ENCODE data around the gene PKIB.
"Not testable (repeated sequence)": the region's sequence is repeated elsewhere in the genome, so short reads cannot be mapped to it uniquely, and the experiment has no call there.

Gene PKIB

DNA sequence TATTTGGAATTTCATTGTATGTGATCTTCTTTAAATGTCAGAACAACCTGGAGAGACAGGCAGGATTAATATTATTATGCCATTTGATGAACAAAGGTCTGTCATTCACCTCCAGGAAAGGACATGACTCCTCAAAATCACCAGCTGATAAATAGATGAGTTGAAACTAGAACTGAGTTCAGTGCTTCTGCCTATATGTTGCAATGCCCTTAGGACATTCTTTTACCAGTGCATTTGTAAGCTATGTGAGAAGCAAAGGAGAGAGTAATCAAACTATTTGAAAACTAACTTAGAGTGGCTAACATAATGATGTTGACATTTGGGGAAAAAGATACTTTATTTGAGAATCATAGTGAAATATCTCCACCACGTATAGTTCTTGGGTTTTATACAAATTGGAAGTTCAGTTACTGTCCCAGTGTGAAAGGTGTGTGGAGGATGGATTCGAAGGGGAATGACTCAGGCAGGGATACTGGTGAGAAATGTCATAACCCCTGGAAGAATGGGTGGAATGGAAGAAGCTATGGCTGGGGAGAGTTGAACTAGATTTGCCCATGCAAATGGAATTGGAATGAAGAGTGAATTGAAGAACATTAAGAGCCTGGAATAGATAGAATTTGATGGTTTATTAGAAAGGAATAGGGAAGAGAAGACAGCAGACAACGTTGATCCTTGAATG, 21.5 kb downstream of the PKIB start:
- Histone ChIP-seq H3K4me1 (ENCODE audit: insufficient read depth, low read length) (no peaks in the 10 kb centered on the region), H3K36me3 (ENCODE audit: insufficient read depth, low read length) (peaks cover 3% of the 10 kb centered on the region; the same call in 1 of the 2 replicates), H3K9ac (ENCODE audit: low read depth, low read length) (no peak overlapping the region), H3K9me3 (ENCODE audit: control insufficient read depth, insufficient read depth, low read length) (no peaks in the 10 kb centered on the region)

- Histone ChIP-seq H3K9ac (ENCODE audit: low read depth, low read length) (no peak overlapping the region), H3K9me3 (ENCODE audit: control insufficient read depth, insufficient read depth, low read length) (no peaks in the 10 kb centered on the region), H3K4me1 (ENCODE audit: insufficient read depth, low read length) (no peaks in the 10 kb centered on the region), H3K36me3 (ENCODE audit: insufficient read depth, low read length) (no peaks in the 10 kb centered on the region)
Measured at GRCh38 chr6:122640366-122640765, 30.2 kb downstream of the PKIB start.

- Histone ChIP-seq H3K36me3 (ENCODE audit: insufficient read depth, low read length) (no peaks in the 10 kb centered on the region), H3K4me1 (ENCODE audit: insufficient read depth, low read length) (no peaks in the 10 kb centered on the region), H3K9ac (ENCODE audit: low read depth, low read length) (no peak overlapping the region)
Measured at GRCh38 chr6:122641819-122642218, 31.6 kb downstream of the PKIB start.

GRCh38 chr6:122642604-122643003, 32.4 kb downstream of the PKIB start:
- not testable (repeated sequence) for H3K9me3 ChIP-seq (ENCODE audit: control insufficient read depth, insufficient read depth, low read length); H3K9ac ChIP-seq (ENCODE audit: low read depth, low read length)

More at GRCh38 chr6:122641819-122642218, 31.6 kb downstream of the PKIB start:
- H3K9me3 ChIP-seq (ENCODE audit: control insufficient read depth, insufficient read depth, low read length) = no peaks in the 10 kb centered on the region

DNA sequence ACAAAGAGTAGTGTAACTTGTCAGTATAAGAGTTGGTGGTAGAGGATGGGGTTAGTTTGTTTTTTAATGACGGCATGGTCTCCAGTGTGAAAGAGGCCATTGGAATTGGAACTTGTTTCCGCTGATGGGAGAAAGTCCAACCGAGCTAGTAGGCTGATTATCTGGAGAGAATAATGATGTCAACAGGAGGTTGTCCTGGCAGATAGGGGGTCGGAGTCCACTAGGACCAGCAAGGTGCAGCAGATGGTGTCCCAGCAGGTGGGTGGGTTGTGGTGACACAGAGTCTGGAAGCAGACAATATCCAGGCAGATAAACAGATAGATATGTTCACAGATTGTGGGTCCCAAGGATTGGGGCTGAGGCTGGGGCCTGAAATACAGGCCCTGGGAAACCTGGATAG, 35.1 kb downstream of the PKIB start:
- Histone ChIP-seq H3K36me3 (ENCODE audit: insufficient read depth, low read length) (no peaks in the 10 kb centered on the region), H3K4me1 (ENCODE audit: insufficient read depth, low read length) (no peaks in the 10 kb centered on the region), H3K9ac (ENCODE audit: low read depth, low read length) (no peak overlapping the region), H3K9me3 (ENCODE audit: control insufficient read depth, insufficient read depth, low read length) (no peaks in the 10 kb centered on the region)

More at GRCh38 chr6:122642604-122643003, 32.4 kb downstream of the PKIB start:
- H3K36me3 ChIP-seq (ENCODE audit: insufficient read depth, low read length); H3K4me1 ChIP-seq (ENCODE audit: insufficient read depth, low read length): not testable (repeated sequence)

DNA sequence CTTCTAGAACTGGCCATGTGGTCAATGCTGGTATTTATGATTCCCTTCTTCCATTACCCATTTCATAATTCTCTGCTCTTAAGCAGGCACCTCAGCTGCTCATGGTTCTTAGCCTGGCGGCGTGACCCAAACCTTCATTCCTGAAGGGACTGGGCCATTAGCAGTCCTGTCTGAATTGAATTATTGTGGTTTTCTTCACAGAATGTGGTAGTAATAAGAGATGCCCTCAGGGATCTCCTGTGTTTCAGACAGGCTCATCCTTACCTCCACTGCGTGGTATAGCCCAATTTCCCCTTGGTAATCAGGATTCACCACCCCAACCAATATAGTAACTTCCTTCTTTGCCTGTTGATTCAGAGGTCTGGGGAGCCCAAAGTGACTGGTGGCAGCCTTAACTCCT, 37.6 kb downstream of the PKIB start:
- Histone ChIP-seq H3K36me3 (ENCODE audit: insufficient read depth, low read length) (no peaks in the 10 kb centered on the region), H3K4me1 (ENCODE audit: insufficient read depth, low read length) (no peaks in the 10 kb centered on the region), H3K9me3 (ENCODE audit: control insufficient read depth, insufficient read depth, low read length) (no peaks in the 10 kb centered on the region), H3K9ac (ENCODE audit: low read depth, low read length) (no peak overlapping the region)

- Histone ChIP-seq H3K9me3 (ENCODE audit: control insufficient read depth, insufficient read depth, low read length) (no peaks in the 10 kb centered on the region), H3K9ac (ENCODE audit: low read depth, low read length) (no peak overlapping the region), H3K4me1 (ENCODE audit: insufficient read depth, low read length) (no peaks in the 10 kb centered on the region), H3K36me3 (ENCODE audit: insufficient read depth, low read length) (no peaks in the 10 kb centered on the region)
Measured at GRCh38 chr6:122648726-122649125, 38.5 kb downstream of the PKIB start.

DNA sequence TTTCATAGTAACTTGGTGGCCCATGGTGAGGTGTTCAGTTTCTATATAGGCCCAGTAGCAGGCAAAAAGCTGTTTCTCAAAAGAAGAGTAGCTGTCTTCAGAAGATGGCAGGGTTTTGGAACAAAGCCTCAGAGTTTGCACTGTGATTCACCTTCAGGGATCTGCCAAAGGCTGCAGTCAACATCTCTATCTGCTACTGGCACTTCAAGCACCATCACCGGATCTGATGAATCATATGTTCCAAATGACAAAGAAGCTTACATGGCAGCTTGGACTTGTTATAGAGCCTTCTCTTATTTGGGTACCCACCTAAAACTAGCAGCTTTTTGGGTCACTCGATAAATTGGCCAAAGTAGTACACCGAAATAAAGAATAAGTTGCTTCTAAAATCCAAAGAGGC, 39.5 kb downstream of the PKIB start:
- Histone ChIP-seq H3K4me1 (ENCODE audit: insufficient read depth, low read length) (no peaks in the 10 kb centered on the region), H3K9ac (ENCODE audit: low read depth, low read length) (no peak overlapping the region), H3K36me3 (ENCODE audit: insufficient read depth, low read length) (no peaks in the 10 kb centered on the region), H3K9me3 (ENCODE audit: control insufficient read depth, insufficient read depth, low read length) (no peaks in the 10 kb centered on the region)

- no peaks in the 10 kb centered on the region for H3K4me1 ChIP-seq (ENCODE audit: insufficient read depth, low read length)
- H3K9ac ChIP-seq (ENCODE audit: low read depth, low read length) = no peak overlapping the region
- H3K36me3 ChIP-seq (ENCODE audit: insufficient read depth, low read length) = no peaks in the 10 kb centered on the region
- H3K9me3 ChIP-seq (ENCODE audit: control insufficient read depth, insufficient read depth, low read length) = no peaks in the 10 kb centered on the region
Measured at GRCh38 chr6:122650403-122650802, 40.2 kb downstream of the PKIB start.

- Histone ChIP-seq H3K9ac (ENCODE audit: low read depth, low read length) (no peak overlapping the region), H3K36me3 (ENCODE audit: insufficient read depth, low read length) (no peaks in the 10 kb centered on the region), H3K4me1 (ENCODE audit: insufficient read depth, low read length) (no peaks in the 10 kb centered on the region), H3K9me3 (ENCODE audit: control insufficient read depth, insufficient read depth, low read length) (no peaks in the 10 kb centered on the region)
Measured at GRCh38 chr6:122651031-122651430, 40.8 kb downstream of the PKIB start.

DNA sequence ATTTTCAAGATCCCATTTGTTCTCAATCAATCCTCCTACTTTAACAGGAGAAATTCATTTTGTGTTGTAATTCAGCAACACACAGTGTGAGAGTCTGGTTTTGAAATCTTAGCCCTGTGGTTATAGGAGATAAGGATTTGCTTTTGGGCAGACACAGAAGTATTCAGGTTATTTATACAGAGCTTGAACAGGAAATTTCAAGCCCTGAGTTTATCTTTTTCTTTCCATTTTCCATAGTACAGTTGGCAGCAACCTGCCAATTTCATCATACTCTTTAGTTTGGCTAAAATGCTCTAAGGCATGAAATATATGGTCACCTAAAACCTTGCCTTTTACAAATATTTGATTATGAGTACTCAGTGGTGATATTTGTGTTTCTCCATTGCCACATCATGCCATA, 41.4 kb downstream of the PKIB start:
- Histone ChIP-seq H3K9me3 (ENCODE audit: control insufficient read depth, insufficient read depth, low read length) (no peaks in the 10 kb centered on the region), H3K36me3 (ENCODE audit: insufficient read depth, low read length) (no peaks in the 10 kb centered on the region), H3K4me1 (ENCODE audit: insufficient read depth, low read length) (no peaks in the 10 kb centered on the region), H3K9ac (ENCODE audit: low read depth, low read length) (no peak overlapping the region)

- Histone ChIP-seq H3K9ac (ENCODE audit: low read depth, low read length) (no peak overlapping the region), H3K9me3 (ENCODE audit: control insufficient read depth, insufficient read depth, low read length) (no peaks in the 10 kb centered on the region), H3K4me1 (ENCODE audit: insufficient read depth, low read length) (no peaks in the 10 kb centered on the region), H3K36me3 (ENCODE audit: insufficient read depth, low read length) (no peaks in the 10 kb centered on the region)
Measured at GRCh38 chr6:122652431-122652830, 42.2 kb downstream of the PKIB start.

- Histone ChIP-seq H3K36me3 (ENCODE audit: insufficient read depth, low read length) (no peaks in the 10 kb centered on the region), H3K9ac (ENCODE audit: low read depth, low read length) (no peak overlapping the region), H3K4me1 (ENCODE audit: insufficient read depth, low read length) (no peaks in the 10 kb centered on the region), H3K9me3 (ENCODE audit: control insufficient read depth, insufficient read depth, low read length) (no peaks in the 10 kb centered on the region)
Measured at GRCh38 chr6:122653094-122653493, 42.9 kb downstream of the PKIB start.

DNA sequence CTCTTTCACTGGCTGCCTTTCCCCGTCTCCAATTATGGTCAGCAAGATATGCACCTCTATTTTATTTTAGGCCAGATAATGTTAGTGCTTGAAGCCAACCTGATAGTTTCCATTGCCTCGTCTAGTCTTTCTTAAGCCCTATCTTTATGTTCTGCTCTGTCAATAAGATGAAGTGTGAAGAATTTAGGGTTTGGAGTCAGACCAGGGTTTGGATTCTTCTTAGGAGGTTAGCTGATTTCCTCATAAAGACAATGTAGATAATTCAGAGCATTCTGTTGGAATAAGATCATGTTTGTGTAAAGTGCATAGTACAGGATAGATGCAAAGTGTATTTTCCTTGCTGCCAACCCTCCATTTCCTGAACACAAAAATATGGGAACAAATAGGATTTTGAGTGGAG, 43.8 kb downstream of the PKIB start:
- H3K9me3 ChIP-seq (ENCODE audit: control insufficient read depth, insufficient read depth, low read length) = no peaks in the 10 kb centered on the region
- no peaks in the 10 kb centered on the region for H3K4me1 ChIP-seq (ENCODE audit: insufficient read depth, low read length)
- H3K9ac ChIP-seq (ENCODE audit: low read depth, low read length) = no peak overlapping the region
- no peaks in the 10 kb centered on the region for H3K36me3 ChIP-seq (ENCODE audit: insufficient read depth, low read length)

- no peaks in the 10 kb centered on the region for H3K9me3 ChIP-seq (ENCODE audit: control insufficient read depth, insufficient read depth, low read length)
- no peak overlapping the region for H3K9ac ChIP-seq (ENCODE audit: low read depth, low read length)
Measured at GRCh38 chr6:122657601-122658000, 47.4 kb downstream of the PKIB start.

DNA sequence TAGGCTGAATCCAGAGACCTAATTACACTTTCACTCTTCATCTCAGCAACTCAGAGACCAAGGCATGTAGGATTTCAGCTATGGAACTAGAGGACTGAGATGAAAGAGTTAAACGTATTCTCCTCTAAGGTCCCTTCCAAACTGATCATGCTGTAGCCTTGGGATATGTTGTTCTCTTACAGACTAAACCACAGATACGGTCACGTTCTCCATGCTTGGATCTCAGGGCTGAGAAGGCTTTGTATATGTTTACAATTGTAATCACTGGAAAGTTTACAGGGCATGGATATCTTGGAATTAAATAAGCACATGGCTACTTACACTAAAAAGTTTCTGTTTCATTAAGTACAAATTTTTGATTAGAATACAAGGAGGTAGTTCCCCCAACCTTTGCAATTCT, 50.1 kb downstream of the PKIB start:
- H3K9ac ChIP-seq (ENCODE audit: low read depth, low read length) = no peak overlapping the region
- H3K9me3 ChIP-seq (ENCODE audit: control insufficient read depth, insufficient read depth, low read length) = no peaks in the 10 kb centered on the region
- no peaks in the 10 kb centered on the region for H3K4me1 ChIP-seq (ENCODE audit: insufficient read depth, low read length)
- no peaks in the 10 kb centered on the region for H3K36me3 ChIP-seq (ENCODE audit: insufficient read depth, low read length)

More at GRCh38 chr6:122657601-122658000, 47.4 kb downstream of the PKIB start:
- no peaks in the 10 kb centered on the region for H3K4me1 ChIP-seq (ENCODE audit: insufficient read depth, low read length)
- H3K36me3 ChIP-seq (ENCODE audit: insufficient read depth, low read length) = no peaks in the 10 kb centered on the region
